Liver (tissue), 9 donors: ENCODE data around the gene FAM118A. TPM values are rescaled to one million over a fixed set of nuclear protein-coding genes. Genes with fewer than 3 reads are reported as not detected.

ENCODE experiments used
- DNase-seq: peaks from one replicate; pipeline ENCODE4 v3.0.0-alpha.2; 2017; ENCODE audit warnings: low spot score
- H3K27ac ChIP-seq, 2 donors: one replicate each; pipeline ENCODE4 v1.7.0; 2013; ENCODE audit warnings: inconsistent platforms in 2 of 2, low read length in 2 of 2, control low read depth in 1 of 2, low read depth in 1 of 2, mild to moderate bottlenecking in 1 of 2
- H3K27me3 ChIP-seq, 4 donors: one replicate each; pipeline versions ENCODE4 v1.6.1 to v1.7.0; 2013; ENCODE audit warnings: low read length in 3 of 4, inconsistent platforms in 1 of 4, mild to moderate bottlenecking in 1 of 4, moderate library complexity in 1 of 4; ENCODE audit not compliant: control insufficient read depth in 4 of 4, insufficient read depth in 4 of 4
- H3K36me3 ChIP-seq, 4 donors: one replicate each; pipeline versions ENCODE4 v1.6.1 to v1.7.0; 2013; ENCODE audit warnings: low read length in 3 of 4, mild to moderate bottlenecking in 3 of 4, low read depth in 1 of 4, moderate library complexity in 1 of 4; ENCODE audit not compliant: control insufficient read depth in 4 of 4, insufficient read depth in 3 of 4
- H3K4me1 ChIP-seq, 4 donors: one replicate each; pipeline versions ENCODE4 v1.6.1 to v1.7.0; 2013; ENCODE audit warnings: low read length in 3 of 4, mild to moderate bottlenecking in 3 of 4, moderate library complexity in 1 of 4; ENCODE audit not compliant: control insufficient read depth in 4 of 4, insufficient read depth in 4 of 4
- H3K4me3 ChIP-seq, 3 donors: one replicate each; pipeline versions ENCODE4 v1.6.1 to v1.7.0; 2013; ENCODE audit warnings: low read length in 3 of 3, control low read depth in 1 of 3, low read depth in 1 of 3, mild to moderate bottlenecking in 1 of 3
- H3K9ac ChIP-seq, 2 donors: one replicate each; pipeline ENCODE4 v1.7.0; 2013; ENCODE audit warnings: low read length in 2 of 2, mild to moderate bottlenecking in 2 of 2, moderate library complexity in 2 of 2, control low read depth in 1 of 2, low read depth in 1 of 2
- H3K9me3 ChIP-seq, 4 donors: one replicate each; pipeline versions ENCODE4 v1.6.1 to v1.7.0; 2013; ENCODE audit warnings: low read length in 3 of 4; ENCODE audit not compliant: control insufficient read depth in 4 of 4
- ATF3 ChIP-seq: IDR thresholded peaks from 2 replicates; pipeline ENCODE4 v1.6.1; 2016; ENCODE audit warnings: antibody characterized with exemption
- CTCF ChIP-seq: fragments of 150-350 bp; IDR thresholded peaks from 2 replicates; pipeline ENCODE4 v1.5.1; 2017; ENCODE audit warnings: improper control_type of control experiment, low read depth, low read length; ENCODE audit not compliant: missing input control
- EGR1 ChIP-seq, 2 donors: IDR thresholded peaks; 2 replicates each; pipeline ENCODE4 v1.6.1; 2016 to 2018; ENCODE audit warnings: antibody characterized with exemption in 2 of 2, low read depth in 2 of 2
- FOXA1 ChIP-seq: IDR thresholded peaks from 2 replicates; pipeline ENCODE4 v1.6.1; 2016; ENCODE audit warnings: antibody characterized with exemption
- FOXA2 ChIP-seq: IDR thresholded peaks from 2 replicates; pipeline ENCODE4 v1.6.1; 2016; ENCODE audit warnings: antibody characterized with exemption
- HNF4A ChIP-seq, 2 donors: conservative IDR thresholded peaks; 2 replicates each; pipeline ENCODE4 v1.6.1; 2016; ENCODE audit warnings: antibody characterized with exemption in 2 of 2, mild to moderate bottlenecking in 2 of 2
- JUND ChIP-seq, 2 donors: IDR thresholded peaks; 2 replicates each; pipeline ENCODE4 v1.6.1; 2016; ENCODE audit warnings: antibody characterized with exemption in 2 of 2
- MAX ChIP-seq: IDR thresholded peaks from 2 replicates; pipeline ENCODE4 v1.6.1; 2016; ENCODE audit warnings: antibody characterized with exemption
- NR2F2 ChIP-seq: IDR thresholded peaks from 2 replicates; pipeline ENCODE4 v1.6.1; 2016; ENCODE audit warnings: antibody characterized with exemption
- REST ChIP-seq: IDR thresholded peaks from 2 replicates; pipeline ENCODE4 v1.6.1; 2016; ENCODE audit warnings: antibody characterized with exemption, mild to moderate bottlenecking
- RXRA ChIP-seq, 2 donors: IDR thresholded peaks; 2 replicates each; pipeline ENCODE4 v1.6.1; 2017 to 2018; ENCODE audit warnings: antibody characterized with exemption in 2 of 2, mild to moderate bottlenecking in 1 of 2
- SP1 ChIP-seq: IDR thresholded peaks from 2 replicates; pipeline ENCODE4 v1.6.1; 2018; ENCODE audit warnings: antibody characterized with exemption, mild to moderate bottlenecking
- TAF1 ChIP-seq: conservative IDR thresholded peaks from 2 replicates; pipeline ENCODE4 v1.6.1; 2016; ENCODE audit warnings: antibody characterized with exemption, mild to moderate bottlenecking
- YY1 ChIP-seq: IDR thresholded peaks from 2 replicates; pipeline ENCODE4 v1.6.1; 2016; ENCODE audit warnings: antibody characterized with exemption, mild to moderate bottlenecking
- ZBTB33 ChIP-seq: IDR thresholded peaks from 2 replicates; pipeline ENCODE4 v1.6.1; 2016; ENCODE audit warnings: antibody characterized with exemption
- WGBS: extraction: QIAGEN DNeasy Blood & Tissue Kit; methylation state at CpG from one replicate; pipeline ENCODE4 v1.1.7; 2013; 5-methylcytosine and 5-hydroxymethylcytosine counted together
- polyA plus RNA-seq, 2 donors: library from polyadenylated mRNA; stranded (reverse) in 1 of 2; unstranded in 1 of 2; fragments of 200-250 nt in 1 of 2; fragments of >200 nt in 1 of 2; fragmentation: Nextera tagmentation in 1 of 2; extraction: Ambion mirVana in 1 of 2; gene quantifications; one replicate each; pipeline versions ENCODE4 v1.2.1 to v1.2.3, GENCODE V29; 2013 to 2015
- total RNA-seq, 2 donors: library from RNA; depleted of rRNA; stranded (reverse); fragments of >200 nt; gene quantifications; one replicate each; pipeline ENCODE4 v1.2.3, GENCODE V29; 2014
- donor health status: healthy.
- donor health status: healthy.
- donor health status: healthy.
- donor health status: healthy.
- donor health status: healthy.

Gene FAM118A
- total and polyA plus RNA-seq, 4 donors = 4.7 to 36.0 (median 5.6) TPM

GRCh38 chr22:45344334-45344733 is 34.6 kb downstream of the FAM118A start:
- Histone ChIP-seq H3K27me3 (no peaks in the 10 kb centered on the region), H3K4me1 (no peaks in the 10 kb centered on the region), H3K9me3 (no peaks in the 10 kb centered on the region), H3K4me3 (no peak overlapping the region), H3K27ac (no peak overlapping the region), H3K36me3 (peaks cover 0 to 19% (median 4%) of the 10 kb centered on the region in 4 donors), H3K9ac (no peak overlapping the region)
- 86% methylated on average over 5 of the region's 5 CpGs for WGBS
- TF ChIP-seq NR2F2 (no peak), HNF4A (conservative IDR thresholded peaks at IDR 0.05) (no peak), TAF1 (no peak), RXRA (IDR thresholded peaks at IDR 0.05) (no peak), MAX (no peak), YY1 (no peak), JUND (IDR thresholded peaks at IDR 0.05) (no peak), ATF3 (no peak), SP1 (no peak), EGR1 (IDR thresholded peaks at IDR 0.05; ENCODE audit: low read depth in 2 of 2) (no peak), ZBTB33 (no peak)
- no peak for DNase-seq

GRCh38 chr22:45349916-45350315 is 40.2 kb downstream of the FAM118A start:
- no peak for DNase-seq
- Histone ChIP-seq H3K9me3 (no peaks in the 10 kb centered on the region), H3K27me3 (no peaks in the 10 kb centered on the region), H3K27ac (no peak overlapping the region), H3K9ac (no peak overlapping the region), H3K4me3 (no peak overlapping the region), H3K36me3 (peaks cover 0 to 5% (median 0%) of the 10 kb centered on the region in 4 donors), H3K4me1 (no peaks in the 10 kb centered on the region)
- WGBS = 97% methylated on average over 3 of the region's 3 CpGs
- TF ChIP-seq FOXA1 (no peak), REST (no peak), YY1 (no peak), TAF1 (no peak), SP1 (no peak), EGR1 (IDR thresholded peaks at IDR 0.05; ENCODE audit: low read depth in 2 of 2) (no peak), CTCF (no peak), HNF4A (conservative IDR thresholded peaks at IDR 0.05) (no peak), FOXA2 (no peak), RXRA (IDR thresholded peaks at IDR 0.05) (no peak)
